GM08714 (cell line): Measurements from ENCODE around the gene KIF5B.
"Not testable (repeated sequence)": the region's sequence is repeated elsewhere in the genome, so short reads cannot be mapped to it uniquely, and the experiment has no call there.

ENCODE experiments used
- H3K4me3 ChIP-seq: fragments of 200-500 bp; sonication (Bioruptor generic); 2 replicates; pipeline ENCODE4 v1.5.1; 2014; ENCODE audit warnings: mild to moderate bottlenecking, low read length, inconsistent platforms
- ZNF274 ChIP-seq: IDR thresholded peaks from 2 replicates; pipeline ENCODE4 v1.6.1; 2012; ENCODE audit warnings: mild to moderate bottlenecking, low read depth, low read length

Gene KIF5B

GRCh38 chr10:32056136-32057035 lies at the start of gene KIF5B:
KIF5B (minus strand) TSS chr10:32056425; CDS start chr10:32055973, 452 bp downstream.
- peak within 1 kb of the TSS; percentile 89 for H3K4me3 ChIP-seq
- TF ChIP-seq ZNF274, result no peak

GRCh38 chr10:32105782-32106382 lies 49.7 kb upstream of the KIF5B start:
- no peak for TF ChIP-seq ZNF274
- no peak overlapping the region for H3K4me3 ChIP-seq

- no peak for TF ChIP-seq ZNF274
Measured at GRCh38 chr10:32104622-32105509, 48.6 kb upstream of the KIF5B start.

GRCh38 chr10:32104181-32104580 lies 48.0 kb upstream of the KIF5B start:
- no peak overlapping the region for H3K4me3 ChIP-seq
- no peak for TF ChIP-seq ZNF274

More at GRCh38 chr10:32104622-32105509, 48.6 kb upstream of the KIF5B start:
- H3K4me3 ChIP-seq, result no peak overlapping the region

GRCh38 chr10:32103721-32104120 lies 47.5 kb upstream of the KIF5B start:
- H3K4me3 ChIP-seq, result no peak overlapping the region
- TF ChIP-seq ZNF274, result no peak

GRCh38 chr10:32098566-32099259 lies 42.5 kb upstream of the KIF5B start:
- H3K4me3 ChIP-seq, result not testable (repeated sequence)

- H3K4me3 ChIP-seq, result no peak overlapping the region
- TF ChIP-seq ZNF274, result no peak
Measured at GRCh38 chr10:32095116-32095733, 39.0 kb upstream of the KIF5B start.

- no peak for TF ChIP-seq ZNF274
- no peak overlapping the region for H3K4me3 ChIP-seq
Measured at GRCh38 chr10:32093650-32094049, 37.4 kb upstream of the KIF5B start.

- H3K4me3 ChIP-seq, result no peak overlapping the region
- TF ChIP-seq ZNF274, result no peak
Measured at GRCh38 chr10:32091046-32091445, 34.8 kb upstream of the KIF5B start.

- no peak for TF ChIP-seq ZNF274
- no peak overlapping the region for H3K4me3 ChIP-seq
Measured at GRCh38 chr10:32084185-32084851, 28.1 kb upstream of the KIF5B start.

GRCh38 chr10:32077896-32078485 lies 21.8 kb upstream of the KIF5B start:
- H3K4me3 ChIP-seq, result no peak overlapping the region
- TF ChIP-seq ZNF274, result no peak

GRCh38 chr10:32073659-32074058 lies 17.4 kb upstream of the KIF5B start:
- H3K4me3 ChIP-seq, result no peak overlapping the region
- TF ChIP-seq ZNF274, result no peak
